ENCODE measurements around the gene CORO2B.

Gene CORO2B

DNA sequence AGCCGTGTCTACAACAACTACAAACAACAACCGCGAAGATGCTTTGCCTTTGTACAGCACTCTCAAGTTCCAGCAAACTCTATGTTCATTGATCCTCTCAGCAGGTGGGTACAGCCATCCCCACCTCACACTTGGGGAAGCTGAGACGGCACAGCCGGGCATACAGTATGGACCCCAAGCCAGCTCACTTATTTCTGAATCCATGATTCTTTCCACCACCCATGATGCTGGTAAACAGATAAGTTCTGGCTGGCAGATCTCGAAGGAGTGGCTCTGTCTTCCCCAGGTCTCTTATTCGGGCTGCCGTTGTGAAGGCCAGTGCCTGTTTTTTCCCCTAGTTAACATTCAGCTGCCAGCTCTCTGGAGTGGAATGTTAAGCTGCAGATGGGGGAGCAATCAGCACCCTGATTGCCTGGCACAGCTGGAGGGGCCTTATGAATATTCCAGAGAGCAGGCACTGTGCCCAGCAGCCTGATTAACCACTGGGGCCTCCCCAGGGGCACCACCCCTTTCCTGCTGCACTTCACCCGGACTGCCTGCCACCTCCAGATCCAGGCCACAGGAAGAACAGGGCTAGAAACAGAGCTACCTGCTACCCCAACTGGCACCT lies 73.2 kb downstream of the CORO2B start:
- DNase-seq = peak; percentile 45

DNA sequence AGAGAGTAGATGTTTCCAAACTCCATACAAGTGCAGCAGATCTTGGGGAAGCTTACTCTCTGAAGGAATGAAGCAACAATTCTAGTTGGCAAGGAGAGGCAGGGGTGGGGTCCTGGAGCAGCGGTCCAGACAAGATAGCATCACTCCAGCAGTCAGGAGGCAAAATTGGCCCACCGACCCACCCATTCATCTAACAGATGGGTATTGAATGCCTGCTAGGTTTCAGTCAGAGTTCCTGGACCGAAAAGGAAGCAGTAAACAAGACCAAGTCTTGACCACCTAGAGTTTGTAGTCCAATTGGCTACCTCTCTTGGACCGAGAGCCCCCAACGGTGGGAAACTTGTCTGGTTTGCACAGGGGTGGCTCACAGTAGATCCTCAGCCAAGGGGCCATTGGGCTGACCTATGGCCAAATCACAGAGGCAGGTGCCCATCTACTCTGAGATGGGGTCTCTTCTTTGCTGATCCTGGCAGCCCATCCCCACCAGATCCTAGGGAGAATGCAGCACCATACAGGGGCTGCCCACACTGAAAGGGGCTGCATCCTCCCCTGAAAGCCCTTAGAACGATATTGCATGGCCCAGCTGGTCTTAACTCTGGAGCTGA lies 74.3 kb downstream of the CORO2B start:
- no peak for DNase-seq

DNA sequence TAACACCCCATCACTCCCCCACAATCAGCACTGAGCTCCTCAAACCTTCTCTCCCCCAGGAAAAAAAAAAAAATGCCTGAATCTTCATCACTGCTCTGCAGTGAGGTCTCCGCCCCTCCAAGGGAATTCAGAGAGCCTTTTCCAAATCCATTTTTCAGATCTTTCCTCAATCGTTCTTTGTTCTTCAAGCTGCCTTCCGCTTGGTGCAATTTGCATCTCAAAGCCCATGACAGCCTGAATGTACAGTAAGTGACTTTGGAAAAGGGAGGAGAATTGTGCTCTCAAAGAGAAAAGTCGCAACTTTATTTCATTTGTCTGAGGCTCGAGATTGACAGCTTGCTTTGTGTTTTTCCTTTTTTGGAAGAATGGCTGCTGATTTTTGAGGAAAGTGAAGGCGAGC lies 75.0 kb downstream of the CORO2B start:
- no peak for DNase-seq

DNA sequence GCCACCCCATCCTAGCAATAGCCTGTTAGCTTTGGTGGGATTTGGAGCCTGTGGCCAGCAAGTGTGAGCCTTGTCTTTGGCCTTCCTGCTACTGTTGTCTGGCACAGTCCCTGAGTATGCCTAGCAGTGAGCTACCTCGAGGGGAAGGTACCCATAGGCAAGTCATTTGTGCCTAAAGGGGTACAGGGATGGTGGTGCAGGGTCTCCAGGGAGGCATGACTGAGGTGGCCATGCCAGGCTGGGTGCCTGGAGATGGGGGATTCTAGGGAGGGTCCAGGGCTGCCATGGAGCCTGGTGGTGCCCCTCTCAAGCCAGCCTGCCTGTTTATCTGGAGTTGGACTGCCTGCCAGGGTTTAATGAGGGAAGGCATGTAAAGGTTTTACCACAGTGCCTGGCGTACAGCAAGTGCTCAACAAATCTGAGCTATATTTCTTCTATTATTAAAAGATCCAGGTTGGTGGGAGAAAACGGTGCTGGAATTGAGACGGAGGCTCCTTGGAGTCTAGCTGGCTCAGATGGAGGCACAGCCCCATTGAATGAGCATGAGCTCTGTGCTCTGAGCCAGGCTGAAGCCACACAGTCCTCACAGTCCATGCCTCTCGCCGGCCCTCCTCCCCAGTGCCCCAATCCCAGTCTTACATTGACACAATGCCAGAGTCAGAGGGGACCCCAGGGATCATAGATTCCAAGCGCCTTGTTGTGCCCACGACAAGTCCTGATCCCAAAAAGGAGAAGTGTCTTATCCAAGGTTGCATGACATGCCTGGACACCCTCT lies 76.2 kb downstream of the CORO2B start:
- no peak for DNase-seq

DNA sequence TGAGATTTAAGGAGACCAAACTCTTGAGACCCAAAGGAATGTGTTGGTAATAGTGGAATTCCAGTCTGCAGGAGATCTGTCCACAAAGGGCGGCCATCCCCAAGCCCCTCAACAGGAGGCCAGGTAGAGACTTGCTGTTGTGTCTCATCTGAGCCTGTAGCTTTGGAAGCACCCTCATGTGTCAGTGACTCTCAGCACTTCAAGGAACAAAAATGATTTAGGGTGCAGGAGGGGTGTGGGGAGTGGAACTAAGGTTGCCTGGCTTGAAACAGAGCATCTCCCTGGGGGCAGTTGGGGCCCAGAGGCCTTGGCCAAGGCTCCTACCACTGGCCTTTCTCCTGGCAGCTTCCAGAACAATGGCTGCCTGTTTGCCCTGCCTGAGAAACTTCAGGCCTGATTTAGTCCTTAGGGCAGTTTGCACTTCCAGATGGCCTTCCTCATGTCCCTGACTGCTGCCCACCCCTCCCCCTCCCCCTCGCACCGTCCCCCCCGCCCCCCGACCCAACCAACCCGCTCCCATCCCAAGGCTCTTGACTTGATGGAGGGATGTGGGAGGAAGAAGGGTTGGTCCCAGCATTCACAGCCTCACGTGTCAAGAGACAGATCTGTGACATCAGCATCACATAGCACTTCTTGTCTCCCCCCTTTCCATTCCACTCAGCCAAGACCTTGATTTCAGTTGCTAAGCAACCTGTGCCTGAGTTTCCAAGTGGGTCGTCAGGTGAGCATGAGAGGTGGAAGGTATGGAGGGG lies 77.1 kb downstream of the CORO2B start:
- no peak for DNase-seq

DNA sequence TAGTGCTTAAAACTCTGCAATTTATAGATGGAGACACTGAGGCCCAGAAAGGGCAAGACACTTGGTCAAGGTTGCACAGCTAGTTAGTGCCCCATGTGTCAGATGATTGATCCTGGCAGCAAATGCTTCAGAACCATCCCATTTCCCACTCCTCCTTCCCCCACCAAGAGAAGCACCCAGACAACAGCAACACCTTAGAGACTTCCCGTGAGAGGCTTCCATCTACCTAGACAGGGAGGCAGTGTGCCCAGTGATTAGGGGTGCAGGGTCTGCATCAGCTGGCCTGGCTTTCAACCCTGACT lies 77.6 kb downstream of the CORO2B start:
- DNase-seq = no peak

DNA sequence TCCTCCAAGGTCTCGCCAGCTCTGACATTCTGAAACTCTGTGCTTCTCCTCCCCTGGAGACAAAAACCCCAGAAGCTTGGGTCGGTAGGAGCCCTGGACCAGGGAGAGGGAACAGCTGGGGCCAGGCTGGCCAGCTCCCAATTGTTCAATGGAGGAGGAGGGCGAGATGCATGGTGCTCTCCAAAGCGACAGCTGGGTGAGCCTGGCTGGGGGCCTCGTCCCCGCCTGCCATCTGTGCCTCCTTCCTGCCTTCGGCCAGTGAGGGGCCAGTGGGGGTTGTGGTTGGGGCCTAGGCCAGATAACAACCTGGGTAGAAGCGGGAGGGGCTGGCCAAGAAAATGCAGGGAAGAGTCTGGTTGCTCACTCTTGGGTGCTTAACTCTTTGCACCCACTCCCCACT lies 79.4 kb downstream of the CORO2B start:
- DNase-seq = peak; percentile 48

DNA sequence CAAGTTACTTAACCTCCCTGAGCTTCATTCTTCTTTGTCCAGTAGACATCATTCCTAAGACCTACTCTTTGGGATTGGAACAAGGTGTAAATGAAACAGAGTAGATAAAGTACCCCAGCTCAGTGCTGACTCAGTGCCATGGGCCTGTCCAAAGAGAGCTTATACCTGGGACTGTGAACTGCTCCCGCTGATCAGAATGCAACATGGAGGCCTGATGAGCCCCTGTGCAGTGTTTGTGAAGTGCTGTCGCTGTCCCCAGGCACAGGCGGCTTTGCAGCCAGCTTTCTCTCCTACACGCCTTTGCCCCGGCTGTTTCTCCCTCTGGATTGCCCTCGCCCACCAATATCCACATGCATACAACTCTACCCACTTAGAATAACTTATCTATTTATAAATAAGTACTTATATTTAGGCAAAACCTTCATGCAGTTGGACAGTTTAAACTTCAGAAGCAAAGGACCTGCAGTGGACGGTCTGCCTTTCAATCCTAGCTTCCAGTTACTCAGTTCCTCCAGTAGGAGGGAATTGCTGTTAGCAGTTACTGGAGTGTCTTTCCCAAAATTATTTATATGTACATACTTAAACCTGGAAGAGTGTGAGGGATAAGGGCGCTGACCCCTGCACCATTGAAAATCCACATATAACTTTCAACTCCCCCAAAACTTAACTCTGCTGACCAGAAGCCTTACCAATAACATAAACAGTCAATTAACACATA lies 80.0 kb downstream of the CORO2B start:
- no peak for DNase-seq

DNA sequence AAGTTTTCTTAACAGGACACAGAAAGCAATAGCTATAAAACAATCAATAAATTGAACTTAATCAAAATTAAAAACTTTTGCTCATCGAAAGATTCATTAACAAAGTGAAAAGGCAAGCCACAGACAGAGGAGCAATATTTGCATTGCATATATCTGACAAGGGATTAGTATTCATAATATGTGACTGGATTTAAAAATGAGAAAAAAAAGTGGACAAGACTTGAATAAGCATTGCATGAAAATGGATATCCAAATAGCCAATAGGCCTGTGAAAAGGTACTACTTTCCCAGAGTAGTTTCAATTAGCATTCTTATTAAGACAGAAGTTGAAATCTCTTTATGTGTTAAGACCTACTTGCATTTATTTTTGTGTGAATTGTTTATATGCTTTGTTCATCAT lies 84.7 kb downstream of the CORO2B start:
- no peak for DNase-seq

DNA sequence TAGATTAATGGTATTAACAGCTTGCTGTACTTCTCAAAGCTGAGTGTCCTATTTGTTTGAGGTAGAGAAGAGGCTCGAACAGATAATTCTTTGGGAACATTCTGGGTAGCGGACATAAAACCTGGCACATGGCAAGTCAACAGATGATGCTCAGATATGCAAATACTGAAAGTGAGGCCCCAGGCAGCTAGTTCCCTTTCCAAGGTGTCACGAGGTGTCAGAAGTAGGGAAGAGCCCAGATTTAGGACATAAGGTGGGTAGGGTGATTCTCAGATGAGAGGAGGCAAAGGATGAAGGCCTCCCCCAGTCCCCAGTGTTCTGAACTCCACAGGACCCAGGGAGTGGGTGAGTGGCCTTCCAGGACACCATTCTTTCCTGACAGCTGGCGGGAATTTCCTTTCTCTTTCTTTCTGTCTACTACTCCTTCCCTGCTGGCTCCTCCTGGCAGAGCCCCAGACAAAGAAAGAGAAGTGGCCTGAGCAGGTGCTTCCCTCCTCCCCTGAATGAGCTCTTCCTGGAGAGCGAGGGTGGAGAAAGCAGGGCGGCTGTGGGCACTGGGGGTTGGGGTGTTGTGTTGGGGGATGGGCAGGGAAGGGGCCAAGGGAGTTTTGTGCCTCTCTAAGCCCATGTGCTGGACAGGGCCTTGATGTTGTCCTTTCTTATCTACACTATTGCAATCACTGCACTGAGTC lies 87.5 kb downstream of the CORO2B start:
- peak; percentile 62 for DNase-seq

DNA sequence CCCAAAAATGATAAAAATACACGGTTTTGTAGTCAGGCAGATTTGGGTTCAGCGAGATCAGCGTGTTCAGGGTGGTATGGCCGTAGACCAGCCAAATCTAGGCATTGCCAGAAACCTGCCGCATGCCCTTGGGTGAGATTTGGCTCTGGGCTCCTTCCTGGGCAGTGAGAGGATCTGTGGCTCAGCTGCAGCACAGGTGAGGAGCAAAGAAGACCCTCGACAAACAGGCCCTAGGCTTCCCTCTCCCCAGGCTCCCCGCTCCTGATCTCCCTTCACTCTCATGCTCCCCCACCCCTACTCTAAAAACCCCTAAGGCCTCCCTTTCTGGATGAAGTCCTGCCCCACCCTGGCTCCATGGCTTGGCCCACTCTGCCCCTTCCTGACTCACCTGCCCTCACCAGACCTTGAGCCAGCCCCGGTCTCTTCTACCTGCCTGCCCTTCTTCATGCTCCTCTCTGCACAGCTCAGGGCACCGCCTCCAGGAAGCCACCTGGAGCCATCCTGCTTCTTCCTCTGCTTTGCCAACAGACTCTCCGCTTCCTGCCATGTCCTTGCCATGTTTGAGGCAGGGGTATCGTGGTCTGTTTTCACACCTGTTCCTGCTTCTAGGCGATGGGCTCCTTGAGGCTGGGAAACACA lies 88.1 kb downstream of the CORO2B start:
- no peak for DNase-seq

DNA sequence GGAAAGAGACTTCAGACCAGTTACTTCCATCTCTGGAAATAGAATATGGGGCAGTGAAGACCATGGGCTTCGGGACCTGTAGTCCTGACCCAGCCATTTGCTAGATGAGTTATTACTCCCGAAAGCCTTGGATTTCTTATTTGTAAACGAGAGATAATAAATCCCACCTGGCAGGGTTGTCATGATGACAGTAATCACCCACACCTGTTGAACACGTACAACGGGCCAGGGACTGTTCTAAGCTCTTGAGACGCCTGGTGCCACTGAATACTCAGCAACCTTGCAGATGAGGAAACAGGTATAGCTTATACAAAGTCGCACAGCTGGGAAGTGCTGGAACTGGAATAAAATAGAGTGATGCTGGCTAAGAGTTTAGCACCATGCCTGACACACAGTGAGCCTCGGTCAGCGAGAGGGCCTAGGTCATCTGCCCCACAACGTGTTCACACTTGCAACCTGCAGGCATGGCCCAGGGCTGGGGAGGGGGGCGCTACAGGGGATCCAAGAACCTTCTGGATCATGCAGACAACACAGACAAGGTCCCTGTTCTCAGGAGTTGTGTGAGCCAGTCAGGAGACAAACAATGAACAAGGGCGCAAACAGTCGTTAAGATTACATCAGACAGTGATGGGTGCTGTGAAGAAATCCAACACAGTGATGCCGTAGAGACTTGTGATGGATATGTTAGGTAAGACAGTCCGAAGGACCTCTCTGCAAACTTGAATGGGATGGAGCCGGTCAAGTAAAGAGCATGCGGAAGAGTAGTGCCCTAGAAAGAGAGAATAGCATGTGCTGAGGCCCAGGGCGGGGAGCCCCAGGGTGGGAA lies 89.2 kb downstream of the CORO2B start:
- no peak for DNase-seq

DNA sequence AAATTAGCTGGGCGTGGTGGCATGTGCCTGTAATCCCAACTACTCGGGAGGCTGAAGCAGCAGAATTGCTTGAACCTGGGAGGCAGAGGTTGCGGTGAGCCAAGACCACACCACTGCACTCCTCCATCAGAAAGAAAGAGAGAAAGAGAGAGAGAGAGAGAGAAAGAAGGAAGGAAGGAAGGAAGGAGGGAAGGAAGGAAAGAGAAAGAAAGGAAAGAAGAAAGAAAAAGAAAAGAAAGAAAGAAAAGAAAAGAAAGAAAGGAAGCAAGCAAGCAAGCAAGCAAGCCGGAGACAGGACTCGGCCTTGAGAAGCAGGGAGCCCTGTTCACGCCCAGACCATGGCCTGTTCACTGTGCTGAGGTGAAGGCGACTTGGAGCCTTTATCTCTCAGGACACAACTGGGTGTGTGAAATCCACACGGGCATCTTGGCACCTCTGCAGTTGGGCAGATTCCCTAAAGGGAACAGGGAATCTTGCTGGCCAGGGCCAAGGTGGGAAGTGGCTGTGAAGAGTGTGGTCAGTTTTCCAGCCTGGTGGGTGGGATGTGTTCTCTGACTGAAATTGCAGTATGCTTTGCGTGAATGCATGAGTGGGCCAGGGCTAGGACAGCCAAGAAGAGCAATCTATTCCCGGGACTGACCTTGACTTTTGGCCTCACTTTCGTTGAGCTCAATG lies 90.3 kb downstream of the CORO2B start:
- DNase-seq = no peak

DNA sequence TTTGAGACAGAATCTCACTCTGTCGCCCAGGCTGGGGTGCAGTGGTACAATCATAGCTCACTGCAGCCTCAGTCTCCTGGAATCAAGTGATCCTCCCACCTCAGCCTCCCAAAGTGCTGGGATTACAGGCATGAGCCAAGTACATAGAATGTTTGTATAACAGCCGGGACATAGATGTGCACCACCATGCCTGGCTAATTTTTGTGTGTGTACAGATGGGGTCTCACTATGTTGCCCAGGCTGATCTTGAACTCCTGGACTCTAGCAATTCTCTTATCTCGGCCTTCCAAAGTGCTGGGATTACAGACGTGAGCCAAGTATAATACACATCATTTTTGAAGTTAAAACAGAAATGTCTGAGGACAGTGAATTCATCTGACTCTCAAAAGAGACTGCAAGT lies 93.5 kb downstream of the CORO2B start:
- no peak for DNase-seq

DNA sequence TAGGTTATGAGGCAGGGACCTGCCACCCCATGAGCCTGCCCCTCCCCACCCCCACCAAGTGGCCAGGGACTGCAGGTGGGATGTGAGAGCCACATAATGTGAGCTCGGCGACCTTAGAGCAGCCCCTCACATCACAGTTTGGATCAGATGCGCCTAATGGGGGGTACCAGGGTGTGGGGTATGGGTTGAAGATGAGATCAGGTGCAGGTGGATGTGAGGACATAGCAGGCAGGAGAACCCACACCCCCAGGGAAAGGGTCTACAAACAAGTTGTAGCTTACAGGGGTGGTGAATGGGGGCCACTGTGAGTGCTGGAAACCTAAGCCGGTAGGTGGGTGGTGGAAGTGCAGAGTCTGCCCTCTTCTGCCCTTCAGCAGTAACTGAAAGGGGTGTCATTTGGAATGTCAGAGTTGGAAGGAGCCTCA lies 94.0 kb downstream of the CORO2B start:
- DNase-seq = no peak

DNA sequence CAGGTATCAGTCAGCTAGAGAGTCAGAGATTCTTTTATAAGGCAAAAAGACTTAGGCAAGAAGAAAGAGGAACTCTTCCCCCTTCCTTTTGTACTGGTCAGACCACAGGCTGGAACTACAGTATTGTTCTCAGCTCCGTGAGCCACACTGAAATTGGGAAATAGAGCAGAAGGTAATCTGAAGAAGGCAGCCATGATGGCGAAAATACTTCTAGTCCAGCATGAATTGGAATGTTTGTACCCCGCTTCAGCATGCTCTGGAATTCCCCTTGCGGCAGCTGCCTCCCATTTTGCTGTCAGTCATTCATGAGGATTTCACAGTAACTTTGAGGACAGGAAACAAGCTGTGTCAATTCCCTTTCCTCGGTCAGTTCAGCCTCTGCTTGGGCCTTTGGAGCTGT lies 96.2 kb downstream of the CORO2B start:
- no peak for DNase-seq

DNA sequence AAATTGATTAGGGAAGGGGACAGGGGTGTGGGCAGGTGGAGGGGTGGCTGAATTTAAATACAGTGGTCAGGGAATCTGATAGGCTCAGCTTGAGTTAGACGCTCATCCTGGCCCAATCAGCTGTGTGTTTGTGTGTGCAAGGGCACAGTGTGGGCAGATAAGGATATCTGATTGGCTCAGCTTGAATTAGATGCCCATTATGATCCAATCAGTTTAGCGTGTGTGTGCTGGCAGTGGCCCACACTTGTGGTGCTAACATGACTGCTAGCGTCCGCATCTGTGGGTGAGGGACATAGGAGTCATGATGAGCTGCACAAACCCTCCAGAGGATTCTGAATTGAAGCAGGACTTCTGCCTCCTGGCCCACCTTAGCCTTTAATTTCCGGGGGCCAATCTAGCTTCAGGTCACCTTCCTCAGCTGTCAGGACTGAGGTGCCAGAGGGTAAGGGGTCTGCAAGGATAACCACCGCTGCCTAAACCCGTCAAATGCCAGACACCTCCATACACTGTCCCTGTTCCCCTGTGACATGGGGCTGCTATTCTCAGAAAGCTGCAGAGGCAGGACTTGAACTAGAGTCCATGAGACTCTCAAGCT lies 97.3 kb downstream of the CORO2B start:
- no peak for DNase-seq

DNA sequence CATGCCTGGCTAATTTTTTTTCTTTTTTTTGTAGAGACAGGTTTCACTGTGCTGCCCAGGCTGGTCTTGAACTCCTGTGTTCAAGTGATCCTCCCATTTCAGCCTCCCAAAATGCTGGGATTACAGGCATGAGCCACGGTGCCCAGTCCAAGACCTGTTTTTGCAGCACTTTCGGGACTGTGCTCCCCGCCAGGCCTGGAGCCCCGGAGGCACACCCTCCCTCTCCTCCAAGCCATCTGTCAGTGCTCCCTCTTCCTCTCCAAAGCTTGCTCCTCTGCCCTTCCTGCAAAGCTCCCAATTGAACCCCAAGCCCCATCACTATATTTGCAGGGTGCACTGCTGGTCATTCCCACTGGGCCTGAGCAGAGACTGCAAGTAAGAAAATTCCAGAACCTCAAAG lies 98.1 kb downstream of the CORO2B start:
- DNase-seq = no peak

DNA sequence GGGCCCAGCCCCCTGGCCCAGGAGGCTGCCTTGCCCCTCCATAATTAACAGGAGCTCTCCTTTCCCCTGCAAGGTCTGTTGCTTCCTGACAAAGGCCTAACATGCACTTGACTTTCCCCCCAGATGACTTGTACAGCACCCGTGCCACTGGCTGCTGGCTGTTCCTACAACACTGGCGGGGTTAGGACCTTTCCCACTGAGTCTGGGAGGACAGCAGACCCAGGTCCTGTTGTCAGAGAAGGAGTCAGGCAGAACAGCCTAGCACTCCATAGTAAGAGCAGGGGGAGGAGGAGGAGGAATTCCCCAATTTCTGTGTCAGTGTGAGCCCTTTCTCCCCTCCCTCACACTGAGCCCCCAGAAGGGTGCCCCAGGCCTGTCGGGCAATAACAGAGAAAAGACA lies 99.2 kb downstream of the CORO2B start:
- no peak for DNase-seq

DNA sequence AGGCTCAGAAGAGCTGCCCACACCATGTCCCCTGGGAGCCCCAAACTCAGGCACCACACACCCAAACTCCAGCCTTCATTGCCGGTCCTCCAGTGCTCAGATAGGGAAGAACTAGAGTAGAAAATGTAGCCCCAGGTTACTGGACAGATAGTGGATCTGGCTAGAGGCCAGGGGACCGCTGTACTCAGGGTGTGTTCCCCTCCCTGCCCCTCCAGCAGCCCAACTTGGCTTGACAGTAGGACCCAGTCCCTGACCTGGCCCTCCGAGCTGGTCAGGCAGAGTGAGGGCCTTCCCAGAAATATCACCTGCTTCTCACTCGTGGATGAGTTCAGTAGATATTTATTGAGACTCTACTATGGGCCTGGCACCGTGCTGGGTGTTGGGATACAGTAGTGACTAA lies 100.0 kb downstream of the CORO2B start:
- no peak for DNase-seq

Data from NCI-H2171 (cell line).